Activated T-cell treated with anti-CD3 and anti-CD28 coated beads, Interleukin-2, amount 50 U/mL, for 24 hours (primary cell): ENCODE results near the gene CPAMD8.

Source experiments
- DNase-seq: peaks from one replicate; pipeline ENCODE4 v3.0.0-alpha.2; 2020
- H3K27ac Mint-ChIP-seq: 2 replicates; pipeline ENCODE4 v1.8.0; 2020; ENCODE audit warnings: mild to moderate bottlenecking, mixed read lengths
- H3K27me3 Mint-ChIP-seq: 2 replicates; pipeline ENCODE4 v1.8.0; 2020; ENCODE audit warnings: mixed read lengths
- H3K36me3 Mint-ChIP-seq: 2 replicates; pipeline ENCODE4 v1.8.0; 2020; ENCODE audit warnings: low read depth, mixed read lengths
- H3K4me1 Mint-ChIP-seq: 2 replicates; pipeline ENCODE4 v1.8.0; 2020; ENCODE audit warnings: low read depth, mixed read lengths
- H3K4me3 Mint-ChIP-seq: 2 replicates; pipeline ENCODE4 v1.8.0; 2020; ENCODE audit warnings: mild to moderate bottlenecking, moderate library complexity, mixed read lengths
- H3K9me3 Mint-ChIP-seq: 2 replicates; pipeline ENCODE4 v1.8.0; 2020; ENCODE audit warnings: mixed read lengths

CPAMD8 gene

GRCh38 chr19:17026706-17027534, at the start of gene CPAMD8:
TSS of gene CPAMD8 (minus strand) at chr19:17026810. CDS start at chr19:17026642, 168 bp downstream.
- H3K9me3 Mint-ChIP-seq, result peaks cover 20% of the 10 kb centered on the region
- no peak for DNase-seq
- peaks cover 63% of the 10 kb centered on the region for H3K27me3 Mint-ChIP-seq
- peaks cover 6% of the 10 kb centered on the region for H3K4me1 Mint-ChIP-seq
- H3K36me3 Mint-ChIP-seq, result no peaks in the 10 kb centered on the region
- H3K4me3 Mint-ChIP-seq, result peak within 1 kb of the TSS; percentile 23
- no peak within 1 kb of the TSS for H3K27ac Mint-ChIP-seq

GRCh38 chr19:17075864-17076542, 49.4 kb upstream of the CPAMD8 start:
- peak; percentile 66 for DNase-seq
- Mint-ChIP-seq H3K4me3 (peak overlapping the region; percentile 98), H3K4me1 (peaks cover 68% of the 10 kb centered on the region), H3K27me3 (no peaks in the 10 kb centered on the region), H3K9me3 (no peaks in the 10 kb centered on the region), H3K27ac (peak overlapping the region; percentile 93), H3K36me3 (peaks cover 59% of the 10 kb centered on the region)

- H3K4me1 Mint-ChIP-seq, result peaks cover 64% of the 10 kb centered on the region
- H3K27ac Mint-ChIP-seq, result peak within 1 kb of the TSS; percentile 100
- H3K9me3 Mint-ChIP-seq, result no peaks in the 10 kb centered on the region
- H3K36me3 Mint-ChIP-seq, result peaks cover 66% of the 10 kb centered on the region
- peak within 1 kb of the TSS; percentile 98 for H3K4me3 Mint-ChIP-seq
- no peaks in the 10 kb centered on the region for H3K27me3 Mint-ChIP-seq
- DNase-seq, result peak; percentile 99
These were observed 48.6 kb upstream of the CPAMD8 start, which contains the start of the genes HAUS8 and MYO9B for GRCh38 chr19:17075035-17075863. TSS of gene HAUS8 (minus strand) at chr19:17075452. CDS start at chr19:17075422, 30 bp downstream. TSS of gene MYO9B (plus strand) at chr19:17075777. CDS start at chr19:17101718, 25,941 bp downstream.

GRCh38 chr19:17074634-17075034, 48.0 kb upstream of the CPAMD8 start:
- H3K27ac Mint-ChIP-seq, result peak overlapping the region; percentile 100
- no peaks in the 10 kb centered on the region for H3K27me3 Mint-ChIP-seq
- H3K4me3 Mint-ChIP-seq, result peak overlapping the region; percentile 98
- peak; percentile 46 for DNase-seq
- peaks cover 58% of the 10 kb centered on the region for H3K4me1 Mint-ChIP-seq
- H3K9me3 Mint-ChIP-seq, result no peaks in the 10 kb centered on the region
- H3K36me3 Mint-ChIP-seq, result peaks cover 72% of the 10 kb centered on the region

- H3K4me1 Mint-ChIP-seq, result peaks cover 52% of the 10 kb centered on the region
- peaks cover 78% of the 10 kb centered on the region for H3K36me3 Mint-ChIP-seq
- H3K27me3 Mint-ChIP-seq, result no peaks in the 10 kb centered on the region
- no peaks in the 10 kb centered on the region for H3K9me3 Mint-ChIP-seq
- peak overlapping the region; percentile 98 for H3K4me3 Mint-ChIP-seq
- DNase-seq, result no peak
- H3K27ac Mint-ChIP-seq, result peak overlapping the region; percentile 100
These were observed 47.4 kb upstream of the CPAMD8 start for GRCh38 chr19:17073869-17074633.

GRCh38 chr19:17070912-17071311, 44.3 kb upstream of the CPAMD8 start:
- DNase-seq, result no peak
- no peak overlapping the region for H3K4me3 Mint-ChIP-seq
- no peaks in the 10 kb centered on the region for H3K9me3 Mint-ChIP-seq
- H3K27me3 Mint-ChIP-seq, result no peaks in the 10 kb centered on the region
- H3K4me1 Mint-ChIP-seq, result peaks cover 31% of the 10 kb centered on the region
- H3K36me3 Mint-ChIP-seq, result peaks cover 82% of the 10 kb centered on the region
- no peak overlapping the region for H3K27ac Mint-ChIP-seq

- Mint-ChIP-seq H3K36me3 (peaks cover 85% of the 10 kb centered on the region), H3K4me3 (no peak overlapping the region), H3K9me3 (no peaks in the 10 kb centered on the region), H3K4me1 (peaks cover 34% of the 10 kb centered on the region), H3K27ac (peak overlapping the region; percentile 26), H3K27me3 (no peaks in the 10 kb centered on the region)
- no peak for DNase-seq
These were observed 43.8 kb upstream of the CPAMD8 start for GRCh38 chr19:17070421-17070820.

- Mint-ChIP-seq H3K27me3 (no peaks in the 10 kb centered on the region), H3K4me3 (no peak overlapping the region), H3K9me3 (no peaks in the 10 kb centered on the region), H3K4me1 (peaks cover 39% of the 10 kb centered on the region), H3K27ac (no peak overlapping the region), H3K36me3 (peaks cover 87% of the 10 kb centered on the region)
- no peak for DNase-seq
These were observed 42.6 kb upstream of the CPAMD8 start for GRCh38 chr19:17069193-17069592.

GRCh38 chr19:17063428-17063827, 36.8 kb upstream of the CPAMD8 start:
- no peak for DNase-seq
- Mint-ChIP-seq H3K4me1 (peaks cover 27% of the 10 kb centered on the region), H3K9me3 (no peaks in the 10 kb centered on the region), H3K4me3 (no peak overlapping the region), H3K36me3 (peaks cover 90% of the 10 kb centered on the region), H3K27ac (no peak overlapping the region), H3K27me3 (no peaks in the 10 kb centered on the region)

- DNase-seq, result no peak
- Mint-ChIP-seq H3K4me1 (peaks cover 23% of the 10 kb centered on the region), H3K4me3 (no peak overlapping the region), H3K36me3 (peaks cover 92% of the 10 kb centered on the region), H3K27ac (no peak overlapping the region), H3K27me3 (no peaks in the 10 kb centered on the region), H3K9me3 (no peaks in the 10 kb centered on the region)
These were observed 35.1 kb upstream of the CPAMD8 start for GRCh38 chr19:17061691-17062090.

- no peaks in the 10 kb centered on the region for H3K9me3 Mint-ChIP-seq
- no peak overlapping the region for H3K4me3 Mint-ChIP-seq
- H3K27me3 Mint-ChIP-seq, result no peaks in the 10 kb centered on the region
- H3K36me3 Mint-ChIP-seq, result peaks cover 92% of the 10 kb centered on the region
- H3K4me1 Mint-ChIP-seq, result peaks cover 23% of the 10 kb centered on the region
- no peak for DNase-seq
- H3K27ac Mint-ChIP-seq, result no peak overlapping the region
These were observed 34.6 kb upstream of the CPAMD8 start for GRCh38 chr19:17061205-17061604.

- H3K9me3 Mint-ChIP-seq, result no peaks in the 10 kb centered on the region
- peaks cover 93% of the 10 kb centered on the region for H3K36me3 Mint-ChIP-seq
- H3K27me3 Mint-ChIP-seq, result no peaks in the 10 kb centered on the region
- no peak overlapping the region for H3K27ac Mint-ChIP-seq
- DNase-seq, result no peak
- peaks cover 23% of the 10 kb centered on the region for H3K4me1 Mint-ChIP-seq
- H3K4me3 Mint-ChIP-seq, result no peak overlapping the region
These were observed 34.2 kb upstream of the CPAMD8 start for GRCh38 chr19:17060802-17061201.

- Mint-ChIP-seq H3K9me3 (no peaks in the 10 kb centered on the region), H3K4me3 (no peak overlapping the region), H3K36me3 (peaks cover 91% of the 10 kb centered on the region), H3K27ac (no peak overlapping the region), H3K27me3 (no peaks in the 10 kb centered on the region), H3K4me1 (peaks cover 1% of the 10 kb centered on the region)
- DNase-seq, result no peak
These were observed 31.6 kb upstream of the CPAMD8 start for GRCh38 chr19:17058236-17058635.

GRCh38 chr19:17055636-17056035, 29.0 kb upstream of the CPAMD8 start:
- H3K36me3 Mint-ChIP-seq, result peaks cover 91% of the 10 kb centered on the region
- H3K27me3 Mint-ChIP-seq, result no peaks in the 10 kb centered on the region
- H3K9me3 Mint-ChIP-seq, result no peaks in the 10 kb centered on the region
- H3K4me1 Mint-ChIP-seq, result no peaks in the 10 kb centered on the region
- no peak for DNase-seq
- no peak overlapping the region for H3K27ac Mint-ChIP-seq
- no peak overlapping the region for H3K4me3 Mint-ChIP-seq
